ENCODE data around the gene PPL. TPM values are rescaled to one million over a fixed set of nuclear protein-coding genes. Genes with fewer than 3 reads are reported as not detected.
A peak's percentile ranks its signal among the peaks of the same experiment; 100 is the strongest.

Gene PPL
- total RNA-seq, 1 experiment from 2014 or later = 56.4 TPM

DNA sequence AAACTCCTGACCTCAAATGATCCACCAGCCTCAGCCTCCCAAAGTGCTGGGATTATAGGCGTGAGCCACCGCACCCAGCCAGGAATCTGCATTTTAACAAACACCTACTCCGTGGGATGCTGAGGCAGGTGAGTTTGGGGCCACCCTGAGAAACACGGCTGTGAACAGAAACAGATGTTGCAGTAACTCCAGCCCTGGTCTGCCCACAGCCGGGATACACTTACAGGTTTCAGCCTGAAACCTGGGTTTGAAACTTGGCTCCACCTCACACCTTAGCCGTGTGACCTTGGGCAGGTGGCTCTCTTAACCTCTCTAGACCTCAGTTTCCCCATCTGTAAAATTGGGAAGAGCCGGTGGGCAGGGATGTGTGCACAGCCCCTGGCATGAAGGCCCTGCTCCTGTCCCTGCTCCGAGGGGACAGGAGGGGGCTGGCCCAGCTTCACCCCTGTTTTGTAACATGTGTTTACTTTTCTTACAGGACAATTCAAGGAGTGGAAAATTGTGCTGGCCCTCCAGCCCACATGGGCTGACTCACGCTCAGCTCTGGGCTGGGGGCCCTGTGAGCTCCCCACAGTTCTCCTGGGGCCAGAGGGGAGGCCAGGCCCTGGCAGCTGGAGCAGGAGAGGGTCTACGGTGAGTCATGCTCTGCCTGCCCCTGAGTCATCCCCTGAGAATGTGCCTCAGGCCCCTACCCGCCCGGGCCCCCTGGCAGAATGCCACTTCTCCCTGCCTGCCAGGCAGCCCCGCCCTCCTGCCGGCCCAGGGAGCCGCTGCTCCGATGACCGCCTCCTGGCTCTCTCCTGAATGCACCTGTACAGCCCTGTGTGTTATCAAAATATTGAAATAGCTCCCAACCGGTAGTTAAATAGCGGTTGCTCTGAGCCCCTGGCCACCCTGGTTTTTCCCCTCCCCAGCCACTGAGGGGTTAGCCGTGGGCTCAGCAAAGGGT is 7.7 kb upstream of the PPL start:
- no TSS peak for BruUV-seq (replicated peaks)

More for the DNA sequence above, 7.7 kb upstream of the PPL start:
- Histone ChIP-seq H3K79me2 (ENCODE audit: insufficient read depth, low read length) (no peaks in the 10 kb centered on the region), H3K4me2 (ENCODE audit: low read length) (peak overlapping the region; percentile 70), H3K36me3 (ENCODE audit: control insufficient read depth in 1 of 2, insufficient read depth in 2 of 2, low read length in 2 of 2) (no peaks in the 10 kb centered on the region), H2AFZ (ENCODE audit: low read depth, low read length, poor library complexity, severe bottlenecking) (no peak overlapping the region), H3K4me1 (ENCODE audit: control insufficient read depth in 1 of 2, insufficient read depth in 2 of 2, low read length in 2 of 2) (peaks cover 63 to 82% of the 10 kb centered on the region in 2 experiments), H3K9ac (ENCODE audit: low read length) (peak overlapping the region; percentile 76), H3K27me3 (ENCODE audit: insufficient read depth, low read length) (no peaks in the 10 kb centered on the region), H3K9me2 (ENCODE audit: insufficient read depth) (no peaks in the 10 kb centered on the region), H3K9me3 (ENCODE audit: control insufficient read depth in 1 of 2, insufficient read depth in 1 of 2, low read depth in 1 of 2, low read length in 2 of 2) (no peaks in the 10 kb centered on the region), H4K20me1 (ENCODE audit: insufficient read depth) (no peaks in the 10 kb centered on the region), H3K27ac (ENCODE audit: low read depth, low read length) (peak overlapping the region; percentile 100), H3K4me3 (replicated peaks in 1 of 2; ENCODE audit: low read depth in 1 of 2, low read length in 2 of 2) (peak overlapping the region; percentile 35 to 41)
- CTCF ChIA-PET = interaction anchor here (0.8 kb wide), 1 partner anchor 8 kb away, joined by 4 read pairs; no protein-coding TSS in a partner anchor
- DNase-seq (ENCODE audit: low read depth, low spot score) (peak; percentile 84), ATAC-seq (peak; percentile 65)
- TF ChIP-seq, protein P1, sequence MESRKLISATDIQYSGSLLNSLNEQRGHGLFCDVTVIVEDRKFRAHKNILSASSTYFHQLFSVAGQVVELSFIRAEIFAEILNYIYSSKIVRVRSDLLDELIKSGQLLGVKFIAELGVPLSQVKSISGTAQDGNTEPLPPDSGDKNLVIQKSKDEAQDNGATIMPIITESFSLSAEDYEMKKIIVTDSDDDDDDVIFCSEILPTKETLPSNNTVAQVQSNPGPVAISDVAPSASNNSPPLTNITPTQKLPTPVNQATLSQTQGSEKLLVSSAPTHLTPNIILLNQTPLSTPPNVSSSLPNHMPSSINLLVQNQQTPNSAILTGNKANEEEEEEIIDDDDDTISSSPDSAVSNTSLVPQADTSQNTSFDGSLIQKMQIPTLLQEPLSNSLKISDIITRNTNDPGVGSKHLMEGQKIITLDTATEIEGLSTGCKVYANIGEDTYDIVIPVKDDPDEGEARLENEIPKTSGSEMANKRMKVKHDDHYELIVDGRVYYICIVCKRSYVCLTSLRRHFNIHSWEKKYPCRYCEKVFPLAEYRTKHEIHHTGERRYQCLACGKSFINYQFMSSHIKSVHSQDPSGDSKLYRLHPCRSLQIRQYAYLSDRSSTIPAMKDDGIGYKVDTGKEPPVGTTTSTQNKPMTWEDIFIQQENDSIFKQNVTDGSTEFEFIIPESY (IDR thresholded peaks at IDR 0.05; ENCODE audit: extremely low read depth, insufficient replicate concordance, low read length) = peak; percentile 58
- TF ChIP-seq JUND (IDR thresholded peaks at IDR 0.05) (no peak), POLR2AphosphoS5 (IDR thresholded peaks at IDR 0.05; ENCODE audit: low read depth, low read length) (peak; percentile 72)
- POLR2A ChIA-PET = interaction anchor here (0.7 to 1.4 kb wide), 4 partner anchors 12 to 210 kb away, joined by 4 to 6 read pairs (median 5); partner anchors contain the start of genes ANKS3, DNAAF8, ROGDI and SEC14L5
- RAD21 ChIA-PET (ENCODE audit: low non-redundant PET in 1 of 2, low total read pairs in 2 of 2, uncharacterized antibody in 2 of 2, unreplicated experiment in 2 of 2) = no interaction called here
- intact Hi-C loops (cut with micrococcal nuclease) = loop anchor here (1.0 to 5.0 kb wide), 5 partner anchors 62 to 322 kb away; partner anchors contain the start of genes ANKS3, DNAAF8, GLYR1 and MGRN1
